ENCODE data around the gene ZNF594.
"Not testable (repeated sequence)": the region's sequence is repeated elsewhere in the genome, so short reads cannot be mapped to it uniquely, and the experiment has no call there.

ZNF594 gene

DNA sequence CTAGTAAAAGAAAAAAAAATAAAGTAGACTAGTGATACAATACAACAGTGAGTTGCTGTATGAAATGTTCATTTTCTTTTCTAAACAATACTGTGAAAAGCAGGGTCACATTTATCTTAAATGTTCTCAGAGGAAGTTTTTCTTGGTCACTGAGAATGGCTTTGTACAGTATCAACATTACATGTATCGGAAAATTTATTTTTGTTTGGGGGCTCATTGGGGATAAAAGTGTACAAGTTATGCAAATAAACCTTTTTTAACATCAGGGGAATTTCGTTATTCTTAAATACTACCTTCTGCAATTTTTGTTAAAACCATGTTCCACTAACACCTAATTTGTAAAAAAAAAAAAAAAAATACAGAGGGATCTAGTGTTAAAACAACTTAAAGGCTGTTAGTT is 8.7 kb upstream of the ZNF594 start:
- no peak for DNase-seq

DNA sequence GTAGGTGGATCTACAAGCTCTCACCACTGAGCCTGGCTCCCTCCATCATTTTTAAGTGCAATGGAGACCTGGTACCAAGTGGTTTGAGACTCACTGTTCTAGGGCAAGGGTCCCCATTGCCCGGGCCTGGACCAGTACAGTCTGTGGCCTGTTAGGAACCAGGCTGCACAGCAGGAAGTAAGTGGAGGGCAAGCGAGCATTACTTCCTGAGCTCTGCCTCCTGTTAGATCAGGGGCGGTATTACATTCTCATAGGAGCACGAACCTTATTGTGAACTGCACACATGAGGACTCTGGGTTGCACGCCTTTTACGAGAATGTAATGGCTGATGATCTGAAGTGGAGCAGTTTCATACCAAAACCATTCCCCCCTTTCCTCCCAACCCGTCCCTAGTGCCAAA is 6.8 kb upstream of the ZNF594 start:
- no peak for DNase-seq

DNA sequence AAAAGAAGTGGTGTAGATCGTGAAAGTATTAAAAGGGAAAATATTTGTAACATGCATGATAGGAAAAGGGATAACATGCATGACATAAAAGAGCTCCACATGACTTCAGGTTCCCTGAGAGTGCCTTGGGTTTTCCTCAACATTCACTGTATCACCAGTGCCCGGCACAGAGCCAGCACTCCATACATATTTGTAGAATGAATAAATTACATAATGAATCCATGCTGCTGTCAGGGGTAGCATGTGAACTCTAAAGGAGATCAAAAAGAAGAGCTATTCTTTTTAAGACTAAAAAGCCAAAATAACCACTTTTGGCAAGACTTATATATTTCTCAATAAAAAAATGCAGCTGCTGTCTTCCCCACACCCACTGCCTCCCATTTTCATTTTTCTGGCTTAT is 2.7 kb upstream of the ZNF594 start:
- DNase-seq: no peak

- no peak for DNase-seq
These were observed 7.4 kb downstream of the ZNF594 start for GRCh38 chr17:5184288-5184687.

DNA sequence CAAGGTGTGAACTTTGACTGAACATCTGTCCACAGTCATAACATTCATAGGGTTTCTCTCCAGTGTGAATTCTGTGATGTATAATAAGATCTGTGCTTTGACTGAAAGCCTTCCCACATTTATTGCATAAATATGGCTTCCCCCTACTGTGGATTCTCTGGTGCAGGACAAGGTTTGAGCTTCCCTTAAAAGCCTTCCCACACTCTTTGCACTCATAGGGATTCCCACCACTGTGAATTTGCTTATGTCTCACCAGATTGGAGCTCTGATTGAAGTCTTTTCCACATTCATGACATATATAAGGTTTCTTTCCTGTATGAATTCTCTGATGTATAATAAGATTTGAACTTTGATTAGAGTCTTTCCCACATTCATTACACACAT is 8.3 kb downstream of the ZNF594 start:
- no peak for DNase-seq

DNA sequence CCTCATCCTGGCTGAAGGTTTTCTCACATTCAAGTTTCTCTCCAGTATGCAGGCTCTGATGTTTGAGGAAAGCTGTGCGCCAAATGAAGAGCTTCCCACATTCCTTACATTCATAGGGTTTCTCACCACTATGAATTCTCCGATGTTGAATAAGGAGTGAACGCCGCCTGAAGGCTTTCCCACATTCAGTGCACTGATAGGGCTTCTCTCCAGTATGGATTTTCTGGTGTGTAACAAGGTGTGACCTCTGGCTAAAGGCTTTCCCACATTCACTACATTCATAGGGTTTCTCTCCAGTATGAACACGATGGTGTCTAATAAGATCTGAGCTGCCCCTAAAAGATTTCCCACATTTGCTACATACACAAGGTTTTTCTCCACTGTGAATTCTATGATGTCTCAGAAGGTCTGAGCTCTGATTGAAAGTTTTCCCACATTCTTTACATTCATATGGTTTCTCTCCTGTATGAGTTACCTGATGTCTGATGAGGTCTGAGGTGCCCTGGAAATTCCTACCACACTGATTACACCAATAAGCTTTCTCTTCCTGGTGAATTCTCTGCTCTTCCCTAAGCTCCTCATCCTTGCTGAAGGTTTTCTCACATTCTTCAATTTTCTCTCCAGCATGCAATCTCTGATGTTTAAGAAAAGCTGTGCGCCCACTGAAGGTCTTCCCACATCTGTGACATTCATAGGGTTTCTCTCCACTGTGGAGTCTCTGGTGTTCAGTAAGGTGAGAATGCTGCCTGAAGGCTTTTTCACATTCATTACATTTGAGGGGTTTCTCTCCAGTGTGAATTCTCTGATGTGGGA is 8.9 kb downstream of the ZNF594 start:
- no peak for DNase-seq

DNA sequence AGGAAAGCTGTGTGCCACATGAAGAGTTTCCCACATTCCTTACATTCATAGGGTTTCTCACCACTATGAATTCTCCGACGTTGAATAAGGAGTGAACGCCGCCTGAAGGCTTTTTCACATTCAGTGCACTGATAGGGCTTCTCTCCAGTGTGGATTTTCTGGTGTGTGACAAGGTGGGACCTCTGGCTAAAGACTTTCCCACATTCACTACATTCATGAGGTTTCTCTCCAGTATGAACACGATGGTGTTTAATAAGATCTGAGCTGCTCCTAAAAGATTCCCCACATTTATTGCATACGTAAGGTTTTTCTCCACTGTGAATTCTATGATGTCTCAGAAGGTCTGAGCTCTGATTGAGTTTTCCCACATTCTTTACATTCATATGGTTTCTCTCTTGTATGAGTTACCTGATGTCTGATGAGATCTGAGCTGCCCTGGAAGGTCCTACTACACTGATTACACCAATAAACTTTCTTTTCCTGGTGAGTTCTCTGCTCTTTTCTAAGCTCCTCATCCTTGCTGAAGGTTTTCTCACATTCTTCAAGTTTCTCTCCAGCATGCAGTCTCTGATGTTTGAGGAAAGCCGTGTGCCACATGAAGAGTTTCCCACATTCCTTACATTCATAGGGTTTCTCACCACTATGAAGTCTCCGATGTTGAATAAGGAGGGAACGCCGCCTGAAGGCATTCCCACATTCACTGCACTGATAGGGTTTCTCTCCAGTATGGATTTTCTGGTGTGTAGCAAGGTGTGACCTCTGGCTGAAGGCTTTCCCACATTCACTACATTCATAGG is 10.0 kb downstream of the ZNF594 start:
- DNase-seq: no peak

- DNase-seq: no peak
These were observed 12.7 kb downstream of the ZNF594 start for GRCh38 chr17:5179003-5179402.

GRCh38 chr17:5175027-5175426 is 16.6 kb downstream of the ZNF594 start:
- not testable (repeated sequence) for DNase-seq

DNA sequence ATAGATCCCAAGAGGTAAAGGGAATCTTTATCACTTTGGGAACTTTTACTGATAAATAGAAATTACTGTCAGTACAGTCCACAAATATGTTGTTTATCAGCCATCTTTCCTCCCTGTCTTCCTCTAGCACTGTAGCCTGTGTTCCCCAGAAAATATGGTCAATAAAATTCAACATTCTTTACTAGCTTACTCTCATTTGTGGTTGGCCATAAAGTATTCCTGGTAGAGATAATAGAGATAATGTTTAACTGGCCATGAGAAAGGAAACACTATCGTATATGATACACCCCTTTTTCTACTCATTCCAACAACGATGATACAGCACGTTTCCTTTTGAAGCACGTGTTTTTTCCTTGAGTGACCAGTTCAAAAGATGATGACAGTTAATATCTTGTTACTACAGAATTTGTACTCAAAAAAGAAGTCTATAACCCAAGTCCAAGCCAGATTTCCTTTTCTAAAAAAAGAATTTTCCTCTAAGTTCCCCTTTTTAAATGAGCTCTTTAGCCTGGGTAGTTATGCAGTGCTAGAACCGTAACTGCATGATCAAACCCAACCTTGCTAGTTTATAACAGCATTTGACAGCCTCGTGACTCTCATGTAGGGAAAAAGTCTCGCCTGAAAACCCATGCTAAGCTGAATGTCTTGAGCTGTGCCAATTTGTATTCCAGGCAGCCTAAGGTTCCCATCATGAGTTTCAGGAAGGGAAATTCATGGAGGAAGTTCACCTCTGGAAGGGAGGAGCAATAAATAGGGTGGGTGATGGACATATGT is 25.7 kb downstream of the ZNF594 start:
- not testable (repeated sequence) for DNase-seq

GRCh38 chr17:5164436-5164835 is 27.2 kb downstream of the ZNF594 start:
- DNase-seq: no peak

- not testable (repeated sequence) for DNase-seq
These were observed 29.9 kb downstream of the ZNF594 start for GRCh38 chr17:5161793-5162192.

- DNase-seq: not testable (repeated sequence)
These were observed 31.0 kb downstream of the ZNF594 start for GRCh38 chr17:5160702-5161101.

DNA sequence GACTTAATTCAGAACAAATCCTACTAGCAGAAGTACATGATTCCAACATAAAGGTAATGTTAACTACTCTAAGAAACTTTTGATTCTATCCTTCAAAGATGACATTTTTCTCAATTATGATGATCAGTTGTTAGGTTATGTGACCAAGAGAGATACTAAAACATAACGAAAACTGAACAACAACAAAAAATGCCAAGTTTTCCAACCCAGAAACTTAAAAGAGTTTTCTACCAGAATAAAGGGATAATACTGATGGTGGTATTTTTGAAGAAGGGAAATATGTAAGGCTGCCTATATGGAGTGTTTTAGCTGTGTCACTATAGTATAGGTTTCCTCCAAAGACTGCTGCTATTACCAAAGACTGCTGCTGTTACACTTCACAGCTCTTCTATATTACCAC is 45.5 kb downstream of the ZNF594 start:
- DNase-seq: not testable (repeated sequence)

DNA sequence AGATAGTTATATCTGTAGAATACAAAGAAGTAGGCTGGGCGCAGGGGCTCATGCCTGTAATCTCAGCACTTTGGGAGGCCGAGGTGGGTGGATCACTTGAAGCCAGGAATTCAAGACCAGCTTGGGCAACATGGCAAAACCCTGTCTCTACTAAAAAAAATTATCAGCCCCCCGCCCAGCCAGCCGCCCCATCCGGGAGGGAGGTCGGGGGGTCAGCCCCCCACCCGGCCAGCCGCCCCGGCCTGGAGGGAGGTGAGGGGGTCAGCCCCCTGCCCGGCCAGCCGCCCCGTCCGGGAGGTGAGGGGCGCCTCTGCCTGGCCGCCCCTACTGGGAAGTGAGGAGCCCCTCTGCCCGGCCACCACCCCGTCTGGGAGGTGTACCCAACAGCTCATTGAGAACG is 48.8 kb downstream of the ZNF594 start:
- not testable (repeated sequence) for DNase-seq

- DNase-seq: no peak
These were observed 52.3 kb downstream of the ZNF594 start for GRCh38 chr17:5139458-5139732.

- DNase-seq: no peak
These were observed 52.8 kb downstream of the ZNF594 start for GRCh38 chr17:5138616-5139457.

DNA sequence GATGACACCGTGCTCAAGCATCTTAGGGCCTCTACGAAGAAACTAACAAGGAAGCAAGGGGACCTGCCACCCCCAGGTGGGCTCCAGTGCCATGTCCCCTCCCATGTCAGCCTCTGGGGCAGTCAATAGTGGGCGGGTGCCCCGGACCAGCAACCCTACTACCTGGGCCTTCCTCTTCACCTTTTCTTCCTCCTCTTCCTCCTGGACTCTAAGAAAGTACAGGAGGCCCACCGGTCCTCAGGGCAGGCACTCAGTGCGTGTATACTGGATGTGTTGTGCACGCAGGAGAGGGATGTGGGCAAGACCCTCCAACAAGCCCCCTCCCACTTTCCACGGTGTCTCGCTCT is 53.5 kb downstream of the ZNF594 start:
- not testable (repeated sequence) for DNase-seq

DNA sequence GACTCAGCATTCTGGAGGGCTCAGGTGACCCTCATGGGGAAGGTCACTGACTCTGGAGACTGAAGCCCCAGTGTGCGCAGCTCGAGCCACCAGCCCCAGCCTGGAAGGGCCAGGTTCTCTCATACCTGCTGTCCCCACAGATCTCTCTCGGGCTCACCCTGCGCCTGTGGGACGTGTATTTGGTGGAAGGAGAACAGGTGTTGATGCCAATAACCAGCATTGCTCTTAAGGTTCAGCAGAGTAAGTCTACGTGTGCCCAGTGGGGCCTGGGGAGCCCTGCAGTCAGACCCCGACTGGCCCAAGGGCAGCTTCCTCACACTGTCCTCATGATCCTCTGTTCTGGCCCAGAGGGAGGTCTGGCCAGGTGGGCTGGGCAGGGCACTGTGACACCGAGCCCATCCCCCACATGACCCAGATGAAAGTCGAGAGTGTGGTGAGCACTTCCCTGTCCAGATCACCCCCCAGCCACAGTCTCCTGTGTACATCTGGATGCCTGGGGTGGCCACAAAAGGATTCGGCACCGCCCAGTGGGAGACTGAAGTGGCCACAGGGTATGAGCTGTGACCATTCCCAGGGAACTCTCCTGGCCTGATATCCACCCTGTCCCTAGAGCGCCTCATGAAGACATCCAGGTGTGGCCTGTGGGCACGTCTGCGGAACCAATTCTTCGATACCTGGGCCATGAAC is 54.0 kb downstream of the ZNF594 start:
- DNase-seq: not testable (repeated sequence)

DNA sequence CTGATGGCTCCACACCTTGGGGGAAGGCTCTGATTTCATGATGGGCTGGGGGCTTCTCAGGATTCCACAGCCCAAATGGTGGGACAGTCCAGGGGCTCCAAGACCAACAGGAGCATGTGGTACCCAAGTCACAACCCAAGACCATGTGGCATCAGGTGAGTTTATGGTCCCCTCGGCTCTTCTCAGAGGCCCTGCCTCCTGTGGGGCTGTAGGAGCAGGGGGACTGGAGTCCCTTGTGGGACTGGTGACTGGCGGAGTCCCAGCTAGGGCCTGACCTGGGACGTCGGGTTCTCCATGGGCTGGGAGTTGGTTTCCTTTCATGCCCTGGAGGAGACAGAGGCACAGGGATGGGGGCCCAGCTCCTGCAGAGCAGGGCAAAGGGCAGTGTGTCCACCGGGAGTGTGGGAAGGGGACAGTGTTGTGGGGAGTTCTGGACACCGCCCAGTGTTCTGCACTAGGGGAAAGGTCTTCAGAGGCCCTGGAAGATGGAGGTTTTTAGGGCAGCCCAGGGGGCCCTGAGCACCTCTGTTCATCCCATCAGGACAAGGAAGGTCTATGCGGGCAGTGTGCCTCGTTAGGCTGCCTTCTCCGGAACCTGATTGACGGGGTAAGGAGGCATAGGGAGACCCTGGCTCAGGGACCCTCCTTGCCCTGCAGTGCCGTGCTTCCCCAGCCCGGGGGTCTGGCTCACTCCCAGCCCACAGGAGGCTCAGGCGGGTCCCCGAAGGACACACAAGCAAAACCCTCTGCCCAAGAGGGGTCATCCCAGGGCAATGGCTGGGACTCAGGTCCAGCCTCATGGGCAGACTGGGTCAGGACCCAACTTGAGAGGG is 54.9 kb downstream of the ZNF594 start:
- not testable (repeated sequence) for DNase-seq
